Body of pancreas (tissue), 4 donors: ENCODE data around the gene TENM3.

Experiments
- POLR2A ChIP-seq, 3 donors: fragments of 450-650 bp; IDR thresholded peaks; one replicate each; pipeline ENCODE4 v1.6.1; 2016; ENCODE audit warnings: antibody characterized with exemption in 3 of 3, mild to moderate bottlenecking in 2 of 3
- TF ChIP-seq, protein P1 (sequence below), 7 experiments: fragments of 450-650 bp in 4 of 7; fragments of 200-600 bp in 3 of 7; sonication (generic) in 3 of 7; IDR thresholded peaks; one replicate each; pipeline ENCODE4 v1.5.1; 2016 to 2019; ENCODE audit warnings: antibody characterized with exemption in 7 of 7

DNA sequence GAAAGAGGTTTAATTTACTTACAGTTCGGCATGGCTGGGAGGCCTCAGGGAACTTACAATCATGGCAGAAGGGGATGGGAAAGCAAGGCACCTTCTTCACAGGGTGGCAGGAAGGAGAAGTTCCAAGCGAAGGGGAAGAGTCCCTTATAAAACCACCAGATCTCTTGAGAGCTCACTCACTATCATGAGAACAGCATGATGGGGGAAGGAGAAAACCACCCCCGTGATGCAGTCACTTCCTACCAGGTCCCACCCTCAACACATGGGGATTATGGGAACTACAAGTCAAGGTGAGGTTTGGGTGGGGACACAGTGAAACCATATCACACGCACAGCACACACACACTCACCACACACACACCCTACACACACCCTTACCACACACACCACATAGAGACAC, 569.7 kb downstream of the TENM3 start:
- TF ChIP-seq, protein P1, sequence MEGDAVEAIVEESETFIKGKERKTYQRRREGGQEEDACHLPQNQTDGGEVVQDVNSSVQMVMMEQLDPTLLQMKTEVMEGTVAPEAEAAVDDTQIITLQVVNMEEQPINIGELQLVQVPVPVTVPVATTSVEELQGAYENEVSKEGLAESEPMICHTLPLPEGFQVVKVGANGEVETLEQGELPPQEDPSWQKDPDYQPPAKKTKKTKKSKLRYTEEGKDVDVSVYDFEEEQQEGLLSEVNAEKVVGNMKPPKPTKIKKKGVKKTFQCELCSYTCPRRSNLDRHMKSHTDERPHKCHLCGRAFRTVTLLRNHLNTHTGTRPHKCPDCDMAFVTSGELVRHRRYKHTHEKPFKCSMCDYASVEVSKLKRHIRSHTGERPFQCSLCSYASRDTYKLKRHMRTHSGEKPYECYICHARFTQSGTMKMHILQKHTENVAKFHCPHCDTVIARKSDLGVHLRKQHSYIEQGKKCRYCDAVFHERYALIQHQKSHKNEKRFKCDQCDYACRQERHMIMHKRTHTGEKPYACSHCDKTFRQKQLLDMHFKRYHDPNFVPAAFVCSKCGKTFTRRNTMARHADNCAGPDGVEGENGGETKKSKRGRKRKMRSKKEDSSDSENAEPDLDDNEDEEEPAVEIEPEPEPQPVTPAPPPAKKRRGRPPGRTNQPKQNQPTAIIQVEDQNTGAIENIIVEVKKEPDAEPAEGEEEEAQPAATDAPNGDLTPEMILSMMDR (IDR thresholded peaks at IDR 0.05) = no peak
- no peak for TF ChIP-seq POLR2A (IDR thresholded peaks at IDR 0.05)
